LNCAP (cell line): ENCODE results near the gene MCTP1.

Experiments
- CTCF ChIP-seq: fragments of 450-650 bp; IDR thresholded peaks from 2 replicates; pipeline ENCODE4 v1.5.1; 2017; ENCODE audit warnings: mild to moderate bottlenecking

The MCTP1 gene

GRCh38 chr5:94761055-94761454 lies 523.8 kb downstream of the MCTP1 start:
- TF ChIP-seq CTCF: no peak

- no peak for TF ChIP-seq CTCF
Observed at GRCh38 chr5:94759961-94760360, 524.9 kb downstream of the MCTP1 start.

GRCh38 chr5:94759022-94759421 lies 525.9 kb downstream of the MCTP1 start:
- TF ChIP-seq CTCF: no peak

GRCh38 chr5:94754824-94755223 lies 530.1 kb downstream of the MCTP1 start:
- no peak for TF ChIP-seq CTCF

GRCh38 chr5:94751460-94751859 lies 533.4 kb downstream of the MCTP1 start:
- no peak for TF ChIP-seq CTCF

- TF ChIP-seq CTCF: no peak
Observed at GRCh38 chr5:94750681-94751080, 534.2 kb downstream of the MCTP1 start.

GRCh38 chr5:94749042-94749441 lies 535.9 kb downstream of the MCTP1 start:
- no peak for TF ChIP-seq CTCF

GRCh38 chr5:94748212-94748611 lies 536.7 kb downstream of the MCTP1 start:
- no peak for TF ChIP-seq CTCF
